ENCODE results near the gene VPS13D.
"Not testable (repeated sequence)": the region's sequence is repeated elsewhere in the genome, so short reads cannot be mapped to it uniquely, and the experiment has no call there.

VPS13D gene

DNA sequence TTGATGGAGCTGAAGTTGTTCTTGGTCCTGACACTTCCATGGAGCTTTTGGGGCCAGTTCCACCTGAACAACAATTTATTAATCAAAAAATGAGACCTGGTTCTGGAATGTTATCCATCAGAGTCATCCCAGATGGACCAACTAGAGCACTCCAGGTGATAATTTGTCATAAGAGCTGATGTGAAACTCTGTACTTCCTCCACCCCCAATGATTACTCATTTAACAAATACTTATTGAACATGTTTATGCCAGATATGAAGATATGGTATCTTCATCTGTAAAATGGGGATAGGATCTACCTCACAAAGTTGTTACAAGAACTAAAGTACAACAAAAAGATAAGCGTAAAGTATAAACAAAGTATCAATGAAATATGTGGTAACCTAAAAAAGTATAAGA is 153.2 kb downstream of the VPS13D start:
- Histone ChIP-seq H3K9me3 (ENCODE audit: control insufficient read depth, insufficient read depth, low read length) (peaks cover 5% of the 10 kb centered on the region; the same call in 1 of the 2 replicates), H3K9ac (ENCODE audit: low read depth, low read length) (no peak overlapping the region), H3K4me1 (ENCODE audit: insufficient read depth, low read length) (no peaks in the 10 kb centered on the region), H3K36me3 (ENCODE audit: insufficient read depth, low read length) (peaks cover 22% of the 10 kb centered on the region)

DNA sequence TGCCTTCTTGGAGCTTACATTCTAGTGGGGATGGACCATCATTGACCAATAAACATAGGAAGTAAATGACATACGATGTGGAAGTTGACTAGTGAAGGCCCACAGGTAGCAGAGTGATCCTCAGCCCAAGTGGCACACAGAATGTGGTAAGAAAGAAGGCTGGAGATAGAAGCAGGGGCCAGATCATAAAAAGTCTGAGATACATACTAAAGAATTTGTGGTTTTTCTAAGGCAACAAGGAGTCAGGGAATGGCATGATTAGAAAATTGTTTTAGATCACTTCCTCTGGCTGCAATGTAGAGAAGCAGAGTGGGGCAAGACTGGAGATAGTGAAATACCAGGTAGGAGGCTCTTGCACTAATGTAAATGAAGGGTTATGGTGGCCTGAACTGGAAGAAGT is 154.0 kb downstream of the VPS13D start:
- Histone ChIP-seq H3K36me3 (ENCODE audit: insufficient read depth, low read length) (peaks cover 28% of the 10 kb centered on the region), H3K9ac (ENCODE audit: low read depth, low read length) (no peak overlapping the region), H3K4me1 (ENCODE audit: insufficient read depth, low read length) (no peaks in the 10 kb centered on the region)

DNA sequence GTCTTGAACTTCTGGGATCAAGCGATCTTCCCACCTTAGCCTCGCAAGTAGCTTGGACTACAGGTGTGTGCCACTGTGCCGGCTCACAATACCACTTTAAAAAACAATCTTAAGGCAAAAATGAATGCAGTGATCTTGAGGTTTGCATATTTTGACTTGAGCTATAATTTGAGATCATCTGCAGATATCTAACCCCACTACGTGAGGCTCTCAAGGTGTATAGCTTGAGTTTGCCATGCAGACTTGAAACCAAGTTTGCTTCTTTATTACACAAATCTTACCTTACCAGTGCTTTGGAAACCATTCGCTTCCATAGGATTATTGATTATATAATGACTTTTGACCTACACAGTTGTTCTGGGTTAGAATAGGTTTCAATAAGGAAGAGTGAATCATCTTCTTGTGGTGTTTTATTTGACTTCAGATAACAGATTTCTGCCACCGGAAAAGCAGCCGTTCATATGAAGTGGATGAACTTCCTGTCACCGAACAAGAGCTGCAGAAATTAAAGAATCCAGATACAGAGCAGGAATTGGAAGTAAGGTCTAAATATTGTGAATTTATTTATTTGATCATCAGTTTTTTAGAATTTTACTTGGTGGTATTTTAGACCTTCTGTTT is 155.1 kb downstream of the VPS13D start:
- Histone ChIP-seq H3K9me3 (ENCODE audit: control insufficient read depth, insufficient read depth, low read length) (peaks cover 5% of the 10 kb centered on the region; the same call in 1 of the 2 replicates), H3K9ac (ENCODE audit: low read depth, low read length) (no peak overlapping the region), H3K4me1 (ENCODE audit: insufficient read depth, low read length) (no peaks in the 10 kb centered on the region), H3K36me3 (ENCODE audit: insufficient read depth, low read length) (peaks cover 28% of the 10 kb centered on the region)

More for the DNA sequence above, 154.0 kb downstream of the VPS13D start:
- H3K9me3 ChIP-seq (ENCODE audit: control insufficient read depth, insufficient read depth, low read length) = peaks cover 5% of the 10 kb centered on the region; the same call in 1 of the 2 replicates

DNA sequence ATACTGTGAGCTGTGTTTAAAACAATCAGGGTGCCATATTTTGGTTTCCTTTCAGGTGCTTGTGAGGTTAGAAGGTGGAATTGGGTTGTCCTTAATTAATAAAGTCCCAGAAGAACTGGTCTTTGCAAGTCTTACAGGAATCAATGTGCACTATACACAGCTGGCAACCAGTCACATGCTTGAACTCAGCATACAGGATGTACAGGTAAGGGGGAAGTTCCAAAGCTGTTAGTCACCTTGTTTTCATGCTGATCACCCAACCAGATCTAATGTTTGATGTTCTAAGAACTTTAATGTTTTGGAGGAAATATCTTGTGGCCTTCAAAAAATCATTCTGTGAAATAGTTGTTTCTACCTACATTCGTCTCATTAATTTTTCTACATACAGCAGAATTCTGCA is 156.3 kb downstream of the VPS13D start:
- H3K4me1 ChIP-seq (ENCODE audit: insufficient read depth, low read length) = no peaks in the 10 kb centered on the region
- peaks cover 28% of the 10 kb centered on the region for H3K36me3 ChIP-seq (ENCODE audit: insufficient read depth, low read length)
- peaks cover 5% of the 10 kb centered on the region; the same call in 1 of the 2 replicates for H3K9me3 ChIP-seq (ENCODE audit: control insufficient read depth, insufficient read depth, low read length)
- H3K9ac ChIP-seq (ENCODE audit: low read depth, low read length) = no peak overlapping the region

DNA sequence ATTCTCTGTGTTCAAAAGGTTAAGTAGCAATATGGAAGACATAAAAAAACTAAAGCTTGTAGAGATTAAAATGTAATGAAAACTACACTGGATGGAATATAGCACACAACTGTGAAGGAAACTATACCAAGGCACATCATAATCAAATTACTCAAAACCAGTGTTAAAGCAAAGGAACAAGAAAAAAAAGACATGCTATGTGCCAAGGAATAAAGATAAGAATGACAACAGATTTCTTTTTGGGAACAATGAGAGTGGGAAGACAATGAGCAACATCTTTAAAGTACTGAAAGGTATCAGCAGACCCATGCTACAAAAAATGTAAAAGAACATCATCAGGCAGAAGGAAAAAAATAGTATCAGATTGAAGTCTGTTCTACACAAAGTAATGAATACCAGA is 157.8 kb downstream of the VPS13D start:
- Histone ChIP-seq H3K4me1 (ENCODE audit: insufficient read depth, low read length) (no peaks in the 10 kb centered on the region), H3K9ac (ENCODE audit: low read depth, low read length) (no peak overlapping the region), H3K36me3 (ENCODE audit: insufficient read depth, low read length) (peaks cover 28% of the 10 kb centered on the region), H3K9me3 (ENCODE audit: control insufficient read depth, insufficient read depth, low read length) (peaks cover 5% of the 10 kb centered on the region; the same call in 1 of the 2 replicates)

DNA sequence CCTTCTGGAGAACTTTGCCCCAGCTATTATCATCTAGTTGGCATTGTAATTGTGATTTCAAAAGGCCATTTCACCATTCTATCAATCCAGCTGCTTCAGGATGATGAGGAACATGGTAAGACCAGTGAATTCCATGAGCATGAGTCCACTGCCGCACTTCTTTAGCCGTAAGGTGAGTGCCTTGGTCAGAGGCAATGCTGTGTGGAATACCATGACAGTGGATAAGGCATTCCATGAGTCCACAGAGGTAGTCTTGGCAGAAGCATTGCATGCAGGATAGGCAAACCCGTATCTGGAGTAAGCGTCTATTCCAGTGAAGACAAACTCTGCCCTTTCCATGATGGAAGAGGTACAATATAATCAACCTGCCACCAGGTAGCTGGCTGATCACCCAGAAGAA is 160.5 kb downstream of the VPS13D start:
- H3K9ac ChIP-seq (ENCODE audit: low read depth, low read length); H3K9me3 ChIP-seq (ENCODE audit: control insufficient read depth, insufficient read depth, low read length); H3K4me1 ChIP-seq (ENCODE audit: insufficient read depth, low read length): not testable (repeated sequence)
- H3K36me3 ChIP-seq (ENCODE audit: insufficient read depth, low read length) = peaks cover 15% of the 10 kb centered on the region

DNA sequence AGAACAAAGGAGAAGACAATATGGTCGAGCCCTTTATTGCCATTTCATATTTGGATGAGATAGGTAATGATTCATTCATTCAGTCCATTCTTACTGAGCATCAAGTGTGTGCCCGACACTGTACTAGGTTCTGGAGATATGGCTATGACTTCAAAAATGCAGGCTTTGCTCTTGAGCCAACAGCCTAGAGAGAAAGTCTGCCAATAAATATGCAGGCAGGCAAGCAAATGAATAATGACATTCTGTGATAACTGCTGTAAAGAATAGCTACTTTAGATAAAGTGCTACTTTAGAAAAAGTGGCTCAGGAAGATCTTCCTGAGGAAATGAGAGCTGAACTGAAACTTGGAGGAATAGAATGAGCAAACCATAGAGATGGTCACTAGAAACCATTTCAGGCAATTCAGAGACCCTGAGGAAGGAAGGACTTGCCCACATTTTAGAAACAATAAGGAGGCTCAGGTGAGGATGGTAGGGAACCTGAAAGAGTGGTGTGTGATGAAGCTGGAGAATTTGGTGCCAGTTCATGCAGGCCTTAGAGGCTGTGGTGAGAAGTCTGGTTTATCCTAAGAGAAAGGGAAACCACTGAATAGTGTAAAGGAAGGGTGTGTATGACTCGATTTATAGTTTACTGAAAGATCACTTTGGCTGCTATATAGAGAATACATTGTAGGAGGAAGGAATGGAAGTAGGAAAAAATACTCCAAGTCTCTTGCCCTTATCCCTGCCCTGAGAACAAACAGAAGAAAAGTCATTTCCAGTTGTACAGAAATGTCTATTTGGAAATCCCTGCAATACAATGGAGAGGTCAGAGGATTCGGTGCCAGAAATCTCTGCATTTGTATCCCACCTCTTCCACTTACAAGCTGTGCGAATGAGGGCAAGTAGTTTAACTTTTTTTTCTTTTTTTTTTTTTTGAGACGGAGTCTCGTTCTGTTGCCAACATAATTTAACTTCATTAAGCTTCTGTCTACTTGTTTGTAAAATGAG is 167.9 kb downstream of the VPS13D start:
- H3K9me3 ChIP-seq (ENCODE audit: control insufficient read depth, insufficient read depth, low read length) = no peaks in the 10 kb centered on the region
- H3K36me3 ChIP-seq (ENCODE audit: insufficient read depth, low read length) = 0 out of 2 replicates have a peak, but pooled peaks cover 4% of the 10 kb centered on the region
- no peaks in the 10 kb centered on the region for H3K4me1 ChIP-seq (ENCODE audit: insufficient read depth, low read length)
- H3K9ac ChIP-seq (ENCODE audit: low read depth, low read length) = no peak overlapping the region

DNA sequence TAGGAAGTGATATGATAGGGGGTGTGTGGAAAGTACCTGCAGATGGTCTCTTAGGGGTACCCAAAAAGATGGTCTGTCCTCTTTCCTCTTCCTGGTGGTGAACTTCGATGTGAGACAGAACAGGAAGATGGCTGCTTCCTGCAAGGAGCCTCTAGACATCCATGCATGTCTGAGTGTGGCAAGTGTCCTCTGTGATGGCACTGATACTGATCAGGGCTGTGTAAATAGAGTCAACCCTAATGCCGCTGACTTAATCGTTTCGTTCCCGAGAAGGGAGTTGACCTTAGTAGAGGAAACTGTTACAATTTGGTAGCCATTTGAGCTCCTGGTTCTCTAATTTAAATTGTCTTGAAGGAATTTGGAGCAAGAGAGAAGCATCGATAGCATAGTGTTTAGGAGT is 168.6 kb downstream of the VPS13D start:
- no peaks in the 10 kb centered on the region for H3K4me1 ChIP-seq (ENCODE audit: insufficient read depth, low read length)
- H3K9me3 ChIP-seq (ENCODE audit: control insufficient read depth, insufficient read depth, low read length) = no peaks in the 10 kb centered on the region
- no peak overlapping the region for H3K9ac ChIP-seq (ENCODE audit: low read depth, low read length)
- H3K36me3 ChIP-seq (ENCODE audit: insufficient read depth, low read length) = 0 out of 2 replicates have a peak, but pooled peaks cover 4% of the 10 kb centered on the region

DNA sequence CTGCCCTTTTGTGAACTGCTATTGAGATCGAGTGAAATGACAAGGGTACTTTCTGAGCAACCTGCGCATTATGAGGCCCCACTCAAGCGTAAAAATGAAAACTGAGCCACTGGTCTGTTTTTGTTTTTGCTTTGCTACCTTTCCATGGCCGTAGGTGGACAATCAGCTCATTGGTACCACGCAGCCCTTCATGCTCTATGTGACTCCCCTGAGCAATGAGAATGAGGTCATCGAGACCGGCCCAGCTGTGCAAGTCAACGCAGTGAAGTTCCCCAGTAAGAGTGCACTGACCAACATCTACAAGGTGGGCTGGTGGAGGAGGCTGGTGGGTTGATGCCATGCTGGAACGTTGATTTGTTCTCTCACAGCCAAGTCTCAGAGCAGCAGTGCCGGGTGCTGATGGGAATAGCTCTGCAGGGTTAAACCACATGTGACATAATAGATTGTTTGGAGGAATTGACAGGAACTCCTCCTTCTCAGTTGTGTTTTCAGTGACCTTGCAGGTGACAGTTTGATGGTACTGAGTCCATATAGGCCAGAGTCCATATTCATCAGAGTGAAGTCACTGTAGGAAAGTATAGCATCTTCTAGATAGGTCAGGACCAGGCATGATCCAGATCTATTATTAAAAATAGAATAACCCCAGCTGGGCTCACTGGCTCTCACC is 170.3 kb downstream of the VPS13D start:
- H3K36me3 ChIP-seq (ENCODE audit: insufficient read depth, low read length) = peaks cover 9% of the 10 kb centered on the region; the same call in 1 of the 2 replicates
- H3K9ac ChIP-seq (ENCODE audit: low read depth, low read length) = no peak overlapping the region
- no peaks in the 10 kb centered on the region for H3K9me3 ChIP-seq (ENCODE audit: control insufficient read depth, insufficient read depth, low read length)
- no peaks in the 10 kb centered on the region for H3K4me1 ChIP-seq (ENCODE audit: insufficient read depth, low read length)

DNA sequence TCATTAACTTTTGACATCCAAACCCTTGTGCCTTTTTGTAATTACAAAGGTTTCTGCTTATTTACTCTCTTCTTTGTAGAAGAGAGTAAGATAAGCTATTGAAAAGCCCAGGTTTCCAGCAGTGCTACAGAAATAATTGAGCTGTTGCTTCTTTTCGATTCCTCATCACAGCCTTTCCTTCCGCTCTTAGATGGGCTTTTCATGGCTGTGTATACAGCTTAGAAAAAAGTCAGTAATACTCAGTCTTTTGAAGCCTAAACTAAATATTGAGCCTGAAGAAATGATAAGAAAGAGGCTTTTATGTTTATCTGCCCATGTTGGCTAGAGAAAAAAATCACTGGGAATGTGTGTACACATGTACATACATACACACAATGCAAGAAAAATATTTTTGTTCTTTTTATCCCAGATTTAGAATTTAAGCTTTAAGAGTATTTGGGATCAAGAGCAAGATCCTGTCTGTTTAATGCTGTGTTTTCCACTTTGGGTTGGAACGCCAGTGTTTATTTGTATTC is 172.4 kb downstream of the VPS13D start:
- H3K36me3 ChIP-seq (ENCODE audit: insufficient read depth, low read length) = peaks cover 14% of the 10 kb centered on the region; the same call in 1 of the 2 replicates
- no peaks in the 10 kb centered on the region for H3K4me1 ChIP-seq (ENCODE audit: insufficient read depth, low read length)
- no peak overlapping the region for H3K9ac ChIP-seq (ENCODE audit: low read depth, low read length)
- no peaks in the 10 kb centered on the region for H3K9me3 ChIP-seq (ENCODE audit: control insufficient read depth, insufficient read depth, low read length)

DNA sequence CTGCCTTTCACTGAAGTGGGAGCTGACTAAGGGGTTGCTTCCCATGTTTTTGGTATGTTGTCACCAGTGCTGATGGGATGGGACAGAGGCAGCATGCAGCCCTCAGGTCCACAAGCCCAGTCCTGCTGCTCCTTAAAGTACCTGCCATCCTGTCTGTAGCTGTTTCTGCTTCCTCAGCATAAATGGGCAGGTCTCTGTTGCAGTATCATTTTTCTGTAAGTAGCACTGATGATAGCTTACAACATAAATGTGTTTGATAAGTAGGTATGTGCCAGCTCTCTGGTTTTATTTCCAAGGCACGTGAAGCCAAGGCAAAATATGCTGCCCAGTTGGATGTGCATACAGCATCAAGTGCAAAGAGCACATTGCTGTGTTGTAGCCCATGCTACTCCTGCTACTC is 173.0 kb downstream of the VPS13D start:
- Histone ChIP-seq H3K9ac (ENCODE audit: low read depth, low read length) (no peak overlapping the region), H3K9me3 (ENCODE audit: control insufficient read depth, insufficient read depth, low read length) (no peaks in the 10 kb centered on the region), H3K36me3 (ENCODE audit: insufficient read depth, low read length) (peaks cover 14% of the 10 kb centered on the region; the same call in 1 of the 2 replicates), H3K4me1 (ENCODE audit: insufficient read depth, low read length) (no peaks in the 10 kb centered on the region)

DNA sequence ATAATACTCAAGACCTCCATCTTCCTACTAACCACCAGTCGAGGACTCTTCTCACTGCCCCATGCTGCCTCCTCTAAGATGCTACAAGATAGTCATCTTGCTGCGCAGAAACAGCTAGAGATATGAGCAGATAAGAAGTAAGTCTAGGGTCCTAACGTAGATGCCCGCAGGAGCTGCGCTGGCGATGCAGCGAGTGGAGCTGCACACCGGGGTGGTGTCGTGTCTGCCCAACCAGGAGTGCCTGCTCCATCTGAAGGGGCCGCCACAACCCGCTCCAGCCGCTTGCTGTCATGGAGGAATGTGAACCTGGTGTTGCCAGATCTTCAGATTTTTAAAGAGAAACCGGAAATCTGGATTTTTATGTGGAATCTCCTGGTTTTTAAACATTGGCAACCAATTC is 175.1 kb downstream of the VPS13D start:
- Histone ChIP-seq H3K36me3 (ENCODE audit: insufficient read depth, low read length) (peaks cover 16% of the 10 kb centered on the region; the same call in 1 of the 2 replicates), H3K9me3 (ENCODE audit: control insufficient read depth, insufficient read depth, low read length) (no peaks in the 10 kb centered on the region), H3K9ac (ENCODE audit: low read depth, low read length) (no peak overlapping the region), H3K4me1 (ENCODE audit: insufficient read depth, low read length) (no peaks in the 10 kb centered on the region)

DNA sequence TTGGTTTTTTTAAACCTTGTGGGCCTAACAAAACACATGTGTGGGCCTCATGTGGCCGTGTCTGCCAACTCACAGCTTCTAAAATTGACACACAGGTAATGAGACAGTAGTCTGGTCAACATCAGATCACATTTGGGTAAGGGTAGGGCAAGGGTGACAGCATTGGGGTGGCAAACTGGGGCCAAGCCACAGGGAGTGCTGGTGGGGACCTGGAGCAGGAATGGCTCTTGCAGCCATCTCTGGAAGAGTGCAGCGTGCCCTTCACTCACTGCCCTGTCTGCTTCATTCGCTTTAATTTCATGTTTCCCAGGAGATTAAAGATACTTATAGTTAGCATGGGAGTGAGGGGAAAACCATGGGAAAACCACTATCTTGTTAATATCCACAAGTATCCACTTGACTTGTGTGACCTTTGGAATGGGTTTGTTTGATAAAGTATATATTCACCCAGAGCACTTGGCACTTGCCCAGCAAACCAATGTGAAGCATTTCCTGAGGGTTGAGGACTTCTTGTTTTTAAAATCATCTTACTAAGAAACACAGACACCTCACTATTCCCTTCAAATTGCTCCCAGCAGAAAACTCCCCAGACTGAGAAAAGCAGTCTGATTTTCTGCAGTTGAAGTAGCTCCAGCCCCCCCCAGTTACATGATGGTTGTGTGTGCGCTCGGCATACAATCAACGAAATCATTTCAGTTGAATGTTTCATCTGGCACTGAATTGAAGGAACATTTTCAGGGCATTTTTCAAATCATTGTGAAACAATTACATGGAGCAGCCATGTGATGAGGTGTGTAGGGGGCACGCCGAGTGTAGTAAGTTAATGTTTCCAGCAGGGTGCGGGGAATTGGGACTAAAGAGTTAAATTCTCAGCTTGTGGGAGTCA is 175.7 kb downstream of the VPS13D start:
- Histone ChIP-seq H3K9ac (ENCODE audit: low read depth, low read length) (no peak overlapping the region), H3K9me3 (ENCODE audit: control insufficient read depth, insufficient read depth, low read length) (no peaks in the 10 kb centered on the region), H3K36me3 (ENCODE audit: insufficient read depth, low read length) (peaks cover 16% of the 10 kb centered on the region; the same call in 1 of the 2 replicates), H3K4me1 (ENCODE audit: insufficient read depth, low read length) (no peaks in the 10 kb centered on the region)
